WTC11 (cell line): ENCODE measurements around the gene POLE4. TPM values are rescaled to one million over a fixed set of nuclear protein-coding genes. Genes with fewer than 3 reads are reported as not detected.

Experiments
- ATAC-seq: fragments of 200-7000 bp; cut with Tn5 transposase; 2 replicates; pipeline ENCODE4 v1.10.0; 2021; ENCODE audit warnings: mild to moderate bottlenecking, moderate library complexity
- CTCF ChIA-PET: fragments of 300-600 bp; sonication (Branson Sonifier 250); formaldehyde crosslinking; loops from one replicate; lab custom pipeline; 2021; ENCODE audit warnings: antibody characterized with exemption; lab: Charles Lee
- POLR2A ChIA-PET: fragments of 350-600 bp; sonication (Branson Sonifier 250); formaldehyde crosslinking; loops from one replicate; lab custom pipeline; 2021; ENCODE audit warnings: antibody characterized with exemption; lab: Charles Lee
- DNase-seq: peaks from one replicate; pipeline ENCODE4 v3.0.0; 2021; ENCODE audit warnings: low spot score
- H3K27ac Mint-ChIP-seq: 2 replicates; pipeline ENCODE4 v1.8.0; 2021; ENCODE audit warnings: mixed read lengths
- H3K27me3 Mint-ChIP-seq: 2 replicates; pipeline ENCODE4 v1.8.0; 2021; ENCODE audit warnings: low read depth, mild to moderate bottlenecking, moderate library complexity, mixed read lengths
- H3K36me3 Mint-ChIP-seq: 2 replicates; pipeline ENCODE4 v1.8.0; 2021; ENCODE audit warnings: mixed read lengths
- H3K4me1 Mint-ChIP-seq: 2 replicates; pipeline ENCODE4 v1.8.0; 2022; ENCODE audit warnings: mixed read lengths
- H3K4me3 Mint-ChIP-seq: 2 replicates; pipeline ENCODE4 v1.8.0; 2021; ENCODE audit warnings: mild to moderate bottlenecking, moderate library complexity, mixed read lengths
- H3K9me3 Mint-ChIP-seq: 2 replicates; pipeline ENCODE4 v1.8.0; 2021; ENCODE audit warnings: mixed read lengths
- AFF4 ChIP-seq: sonication (generic); formaldehyde crosslinking; IDR thresholded peaks from 2 replicates; pipeline ENCODE4 v1.8.1; 2023; ENCODE audit warnings: mild to moderate bottlenecking, missing genetic modification reagents, borderline replicate concordance
- ATF3 ChIP-seq: sonication (generic); formaldehyde crosslinking; conservative IDR thresholded peaks from 2 replicates; pipeline ENCODE4 v1.8.1; 2022; ENCODE audit warnings: mild to moderate bottlenecking, missing genetic modification reagents
- CTCF ChIP-seq: fragments of 200-600 bp; IDR thresholded peaks from 2 replicates; pipeline ENCODE4 v1.8.0; 2022; ENCODE audit warnings: antibody characterized with exemption
- E2F4 ChIP-seq: sonication (generic); formaldehyde crosslinking; IDR thresholded peaks from 2 replicates; pipeline ENCODE4 v1.8.1; 2022; ENCODE audit warnings: low read depth, mild to moderate bottlenecking, moderate library complexity, missing genetic modification reagents, borderline replicate concordance
- ESRRA ChIP-seq: sonication (generic); formaldehyde crosslinking; IDR thresholded peaks from 2 replicates; pipeline ENCODE4 v1.8.1; 2022; ENCODE audit warnings: mild to moderate bottlenecking, missing genetic modification reagents, borderline replicate concordance
- FOXP4 ChIP-seq: sonication (generic); formaldehyde crosslinking; IDR thresholded peaks from 2 replicates; pipeline ENCODE4 v1.8.0; 2022; ENCODE audit warnings: mild to moderate bottlenecking, missing genetic modification reagents
- IRF1 ChIP-seq: sonication (generic); formaldehyde crosslinking; IDR thresholded peaks from 2 replicates; pipeline ENCODE4 v1.8.0; 2023; ENCODE audit warnings: missing genetic modification reagents
- JUN ChIP-seq: sonication (generic); formaldehyde crosslinking; IDR thresholded peaks from 2 replicates; pipeline ENCODE4 v1.8.0; 2023; ENCODE audit warnings: mild to moderate bottlenecking, missing genetic modification reagents
- PREB ChIP-seq: sonication (generic); formaldehyde crosslinking; IDR thresholded peaks from 2 replicates; pipeline ENCODE4 v1.8.1; 2022; ENCODE audit warnings: mild to moderate bottlenecking, missing genetic modification reagents, moderate library complexity, borderline replicate concordance
- TP53 ChIP-seq: sonication (generic); formaldehyde crosslinking; IDR thresholded peaks from 2 replicates; pipeline ENCODE4 v1.8.1; 2023; ENCODE audit warnings: mild to moderate bottlenecking, missing genetic modification reagents
- USF1 ChIP-seq: sonication (generic); formaldehyde crosslinking; IDR thresholded peaks from 2 replicates; pipeline ENCODE4 v1.8.0; 2022; ENCODE audit warnings: mild to moderate bottlenecking, missing genetic modification reagents
- ZNF138 ChIP-seq: sonication (generic); formaldehyde crosslinking; conservative IDR thresholded peaks from 2 replicates; pipeline ENCODE4 v1.8.1; 2022; ENCODE audit warnings: mild to moderate bottlenecking, moderate library complexity, missing genetic modification reagents
- ZNF232 ChIP-seq: sonication (generic); formaldehyde crosslinking; IDR thresholded peaks from 2 replicates; pipeline ENCODE4 v1.8.0; 2022; ENCODE audit warnings: mild to moderate bottlenecking, missing genetic modification reagents
- ZNF423 ChIP-seq: fragments of 250-450 bp; sonication (Bioruptor Pico); IDR thresholded peaks from 2 replicates; pipeline ENCODE4 v2.1.2; 2022; ENCODE audit warnings: mild to moderate bottlenecking, moderate library complexity
- ZNF512 ChIP-seq: sonication (generic); formaldehyde crosslinking; IDR thresholded peaks from 2 replicates; pipeline ENCODE4 v1.8.1; 2022; ENCODE audit warnings: missing genetic modification reagents, borderline replicate concordance
- total RNA-seq: library from RNA; stranded (reverse); gene quantifications from 3 replicates; pipeline ENCODE4 v1.2.3, GENCODE V29; 2021

The POLE4 gene
- total RNA-seq, 1 experiment from 2014 or later = 31.5 TPM

- TF ChIP-seq PREB (CRISPR knock-in tag) (no peak), FOXP4 (CRISPR knock-in tag) (no peak), IRF1 (CRISPR knock-in tag) (no peak), ZNF138 (CRISPR knock-in tag) (no peak), ATF3 (CRISPR knock-in tag) (no peak), USF1 (CRISPR knock-in tag) (no peak), ZNF423 (CRISPR knock-in tag) (no peak), CTCF (no peak), JUN (CRISPR knock-in tag) (no peak), AFF4 (CRISPR knock-in tag) (no peak)
These were observed 16.2 kb upstream of the POLE4 start (continued) for GRCh38 chr2:74942263-74942662.

- ChIA-PET POLR2A (no interaction called here), CTCF (interaction anchor here (0.8 kb wide), 1 partner anchor 254 kb away, joined by 3 read pairs; no protein-coding TSS in a partner anchor)
- DNase-seq (no peak), ATAC-seq (no peak)
- Mint-ChIP-seq H3K9me3 (peaks cover 29% of the 10 kb centered on the region), H3K36me3 (peaks cover 23% of the 10 kb centered on the region), H3K27me3 (no peaks in the 10 kb centered on the region; the same call in 1 of the 2 replicates), H3K27ac (no peak overlapping the region), H3K4me1 (peaks cover 15% of the 10 kb centered on the region), H3K4me3 (no peak overlapping the region)
- TF ChIP-seq ZNF512 (CRISPR knock-in tag) = no peak
- no peak for TF ChIP-seq ZNF232 (CRISPR knock-in tag)
- TF ChIP-seq ESRRA = no peak
- no peak for TF ChIP-seq TP53 (CRISPR knock-in tag)
- no peak for TF ChIP-seq E2F4 (CRISPR knock-in tag)
These were observed 13.3 kb upstream of the POLE4 start for GRCh38 chr2:74944987-74945787.
